Keratinocyte (primary cell): ENCODE results near the gene AGAP1.

Experiments used
- EZH2 ChIP-seq: IDR thresholded peaks from one replicate; pipeline ENCODE4 v1.6.1; 2012; ENCODE audit warnings: inconsistent platforms, mild to moderate bottlenecking, low read length, moderate library complexity
- TF ChIP-seq, protein P1 (sequence below), 3 experiments: IDR thresholded peaks in 1 of 3; conservative IDR thresholded peaks in 1 of 3; optimal IDR thresholded peaks in 1 of 3; 2 replicates in 2 of 3; 3 replicates in 1 of 3; pipeline versions ENCODE3 to v1.5.1; 2011; ENCODE audit warnings: low read length in 3 of 3, mild to moderate bottlenecking in 3 of 3, moderate library complexity in 2 of 3, control low read depth in 1 of 3, inconsistent platforms in 1 of 3; ENCODE audit not compliant: insufficient read depth in 2 of 3; ENCODE audit errors: extremely low read depth in 1 of 3

GRCh38 chr2:236163471-236164200 lies 669.8 kb downstream of the AGAP1 start:
- TF ChIP-seq, protein P1, sequence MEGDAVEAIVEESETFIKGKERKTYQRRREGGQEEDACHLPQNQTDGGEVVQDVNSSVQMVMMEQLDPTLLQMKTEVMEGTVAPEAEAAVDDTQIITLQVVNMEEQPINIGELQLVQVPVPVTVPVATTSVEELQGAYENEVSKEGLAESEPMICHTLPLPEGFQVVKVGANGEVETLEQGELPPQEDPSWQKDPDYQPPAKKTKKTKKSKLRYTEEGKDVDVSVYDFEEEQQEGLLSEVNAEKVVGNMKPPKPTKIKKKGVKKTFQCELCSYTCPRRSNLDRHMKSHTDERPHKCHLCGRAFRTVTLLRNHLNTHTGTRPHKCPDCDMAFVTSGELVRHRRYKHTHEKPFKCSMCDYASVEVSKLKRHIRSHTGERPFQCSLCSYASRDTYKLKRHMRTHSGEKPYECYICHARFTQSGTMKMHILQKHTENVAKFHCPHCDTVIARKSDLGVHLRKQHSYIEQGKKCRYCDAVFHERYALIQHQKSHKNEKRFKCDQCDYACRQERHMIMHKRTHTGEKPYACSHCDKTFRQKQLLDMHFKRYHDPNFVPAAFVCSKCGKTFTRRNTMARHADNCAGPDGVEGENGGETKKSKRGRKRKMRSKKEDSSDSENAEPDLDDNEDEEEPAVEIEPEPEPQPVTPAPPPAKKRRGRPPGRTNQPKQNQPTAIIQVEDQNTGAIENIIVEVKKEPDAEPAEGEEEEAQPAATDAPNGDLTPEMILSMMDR (optimal IDR thresholded peaks at IDR 0.05 in 1 of 3, IDR thresholded peaks at IDR 0.05 in 1 of 3, conservative IDR thresholded peaks at IDR 0.05 in 1 of 3; ENCODE audit: extremely low read depth in 1 of 3, insufficient read depth in 2 of 3, low read length in 3 of 3): no peak
- no peak for TF ChIP-seq EZH2
